HL-60 (cell line): ENCODE data around the gene SLC9C2.
"Not testable (repeated sequence)": the region's sequence is repeated elsewhere in the genome, so short reads cannot be mapped to it uniquely, and the experiment has no call there.

ENCODE experiments used
- DNase-seq, 2 experiments: peaks; one replicate each; pipeline ENCODE4 v3.0.0-alpha.2; 2010 to 2020; ENCODE audit warnings: low read depth in 1 of 2, low spot score in 1 of 2
- H3K27ac ChIP-seq: fragments of 250-450 bp; sonication (Bioruptor Pico); replicated peaks from 2 replicates; pipeline ENCODE4 v1.5.1; 2020; ENCODE audit warnings: mild to moderate bottlenecking, moderate library complexity
- H3K27me3 ChIP-seq: fragments of 250-450 bp; sonication (Bioruptor Pico); 2 replicates; pipeline ENCODE4 v1.5.1; 2021; ENCODE audit warnings: mild to moderate bottlenecking, moderate library complexity; ENCODE audit not compliant: insufficient read depth, poor library complexity, severe bottlenecking
- H3K4me3 ChIP-seq: replicated peaks from 2 replicates; pipeline ENCODE4 v1.5.1; 2011; ENCODE audit warnings: mild to moderate bottlenecking, control low read depth, low read length; ENCODE audit not compliant: insufficient read depth
- CTCF ChIP-seq: IDR thresholded peaks from one replicate; pipeline ENCODE4 v1.5.1; 2011; ENCODE audit warnings: low read length, control low read depth, inconsistent platforms; ENCODE audit not compliant: insufficient read depth
- GABPA ChIP-seq: IDR thresholded peaks from 2 replicates; pipeline ENCODE4 v1.6.1; 2012; ENCODE audit warnings: low read depth
- POLR2AphosphoS5 ChIP-seq: IDR thresholded peaks from 2 replicates; pipeline ENCODE4 v1.6.1; 2012; ENCODE audit warnings: low read depth
- REST ChIP-seq: IDR thresholded peaks from 2 replicates; pipeline ENCODE4 v1.6.1; 2012; ENCODE audit warnings: low read depth; ENCODE audit not compliant: insufficient replicate concordance
- SPI1 ChIP-seq: IDR thresholded peaks from 2 replicates; pipeline ENCODE4 v1.6.1; 2012; ENCODE audit warnings: low read depth, mild to moderate bottlenecking, borderline replicate concordance

SLC9C2 gene

GRCh38 chr1:173568483-173568882, 34.4 kb downstream of the SLC9C2 start:
- no peaks in the 10 kb centered on the region for H3K27me3 ChIP-seq
- no peak overlapping the region for H3K4me3 ChIP-seq
- TF ChIP-seq SPI1 (peak; percentile 88), CTCF (no peak), GABPA (no peak)
- H3K27ac ChIP-seq: no peak overlapping the region
- no peak for DNase-seq

GRCh38 chr1:173563846-173564245, 39.0 kb downstream of the SLC9C2 start:
- H3K4me3 ChIP-seq, H3K27ac ChIP-seq, H3K27me3 ChIP-seq, DNase-seq: not testable (repeated sequence)

GRCh38 chr1:173562813-173563212, 40.1 kb downstream of the SLC9C2 start:
- TF ChIP-seq GABPA (no peak), CTCF (no peak), SPI1 (no peak), POLR2AphosphoS5 (no peak), REST (no peak)
- H3K27me3 ChIP-seq: no peaks in the 10 kb centered on the region
- H3K27ac ChIP-seq: no peak overlapping the region
- H3K4me3 ChIP-seq: no peak overlapping the region
- no peak for DNase-seq

- no peak for TF ChIP-seq REST
- no peak for TF ChIP-seq SPI1
- no peak for TF ChIP-seq GABPA
- TF ChIP-seq CTCF: no peak
- no peak for TF ChIP-seq POLR2AphosphoS5
- H3K27me3 ChIP-seq: no peaks in the 10 kb centered on the region
- no peak for DNase-seq
- no peak overlapping the region for H3K4me3 ChIP-seq
- H3K27ac ChIP-seq: no peak overlapping the region
Observed at GRCh38 chr1:173561263-173561662, 41.6 kb downstream of the SLC9C2 start.
